ENCODE measurements around the gene ZBTB1. TPM values are rescaled to one million over a fixed set of nuclear protein-coding genes. Genes with fewer than 3 reads are reported as not detected.
A peak's percentile ranks its signal among the peaks of the same experiment; 100 is the strongest.

ZBTB1 gene
- total RNA-seq, 1 experiment from 2014 or later = 26.5 TPM

DNA sequence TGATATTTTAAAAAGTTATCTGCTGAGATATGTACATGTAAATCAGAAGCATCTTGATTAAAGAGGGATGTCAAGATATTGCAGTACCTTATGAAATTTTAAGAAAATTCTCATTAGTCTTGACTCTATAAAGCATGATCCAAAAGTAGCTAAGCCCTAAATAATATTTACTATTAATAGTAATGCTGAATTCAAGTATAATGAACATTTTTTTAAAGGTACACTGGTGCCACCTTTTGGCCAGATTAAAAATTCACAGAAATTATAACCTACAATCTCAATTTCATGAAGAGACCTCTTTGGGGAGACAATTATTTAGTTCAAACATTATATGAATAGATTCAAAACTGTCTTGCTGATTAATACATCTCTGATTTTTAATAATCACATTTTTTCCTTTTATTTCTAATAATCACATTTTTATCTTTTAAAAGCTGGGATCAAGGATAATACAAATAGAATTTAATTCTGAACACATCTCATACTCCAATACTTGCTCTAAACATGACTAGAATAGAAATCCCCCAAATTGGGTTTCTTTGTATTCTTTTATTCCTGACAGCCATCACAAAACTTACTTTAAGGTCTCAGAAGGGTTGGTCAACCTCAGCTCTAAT lies 25.8 kb upstream of the ZBTB1 start:
- Mint-ChIP-seq H3K27ac (ENCODE audit: low read depth, unreplicated experiment) (no peak overlapping the region), H3K27me3 (ENCODE audit: insufficient read depth, unreplicated experiment) (no peaks in the 10 kb centered on the region), H3K4me3 (ENCODE audit: unreplicated experiment) (no peak overlapping the region), H3K4me1 (ENCODE audit: insufficient read depth, unreplicated experiment) (peaks cover 6% of the 10 kb centered on the region), H3K36me3 (ENCODE audit: insufficient read depth, unreplicated experiment) (peaks cover 27% of the 10 kb centered on the region), H3K9me3 (ENCODE audit: unreplicated experiment) (no peaks in the 10 kb centered on the region)
- peak; percentile 40 for DNase-seq (ENCODE audit: unreplicated experiment)
- TF ChIP-seq, protein P1, sequence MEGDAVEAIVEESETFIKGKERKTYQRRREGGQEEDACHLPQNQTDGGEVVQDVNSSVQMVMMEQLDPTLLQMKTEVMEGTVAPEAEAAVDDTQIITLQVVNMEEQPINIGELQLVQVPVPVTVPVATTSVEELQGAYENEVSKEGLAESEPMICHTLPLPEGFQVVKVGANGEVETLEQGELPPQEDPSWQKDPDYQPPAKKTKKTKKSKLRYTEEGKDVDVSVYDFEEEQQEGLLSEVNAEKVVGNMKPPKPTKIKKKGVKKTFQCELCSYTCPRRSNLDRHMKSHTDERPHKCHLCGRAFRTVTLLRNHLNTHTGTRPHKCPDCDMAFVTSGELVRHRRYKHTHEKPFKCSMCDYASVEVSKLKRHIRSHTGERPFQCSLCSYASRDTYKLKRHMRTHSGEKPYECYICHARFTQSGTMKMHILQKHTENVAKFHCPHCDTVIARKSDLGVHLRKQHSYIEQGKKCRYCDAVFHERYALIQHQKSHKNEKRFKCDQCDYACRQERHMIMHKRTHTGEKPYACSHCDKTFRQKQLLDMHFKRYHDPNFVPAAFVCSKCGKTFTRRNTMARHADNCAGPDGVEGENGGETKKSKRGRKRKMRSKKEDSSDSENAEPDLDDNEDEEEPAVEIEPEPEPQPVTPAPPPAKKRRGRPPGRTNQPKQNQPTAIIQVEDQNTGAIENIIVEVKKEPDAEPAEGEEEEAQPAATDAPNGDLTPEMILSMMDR (IDR thresholded peaks at IDR 0.05; ENCODE audit: unreplicated experiment) = peak; percentile 35
- BruUV-seq (replicated peaks) = no TSS peak
- CTCF ChIA-PET = interaction anchor here (0.8 to 3.2 kb wide), 16 partner anchors 11 to 447 kb away, joined by 3 to 30 read pairs (median 4); no protein-coding TSS in a partner anchor
- POLR2A ChIA-PET = interaction anchor here (1.0 to 1.5 kb wide), 4 partner anchors 15 to 32 kb away, joined by 3 to 4 read pairs (median 3); no protein-coding TSS in a partner anchor
- intact Hi-C loops (cut with micrococcal nuclease) = loop anchor here (1.0 kb wide), 1 partner anchor 134 kb away; no protein-coding TSS in a partner anchor

DNA sequence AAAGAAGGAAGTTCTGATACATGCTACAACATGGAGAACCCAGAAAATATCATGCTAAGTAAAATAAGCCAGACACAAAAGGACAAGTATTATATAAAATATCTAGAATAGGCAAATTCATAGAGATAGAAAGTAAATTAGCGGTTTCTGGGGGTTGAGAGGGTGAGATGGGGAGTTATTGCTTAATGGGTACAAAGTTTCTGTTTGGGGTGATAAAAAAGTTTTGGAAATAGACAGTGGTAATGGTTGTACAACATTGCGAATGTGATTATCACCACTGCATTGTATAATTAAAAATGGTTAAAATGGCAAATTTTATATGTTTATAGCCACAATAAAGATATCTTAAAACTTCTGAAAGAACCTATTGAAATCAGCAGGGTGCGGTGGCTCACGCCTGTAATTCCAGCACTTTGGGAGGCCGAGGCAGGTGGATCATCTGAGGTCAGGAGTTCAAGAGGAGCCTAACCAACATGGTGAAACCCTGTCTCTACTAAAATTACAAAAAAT lies 15.9 kb upstream of the ZBTB1 start:
- CTCF ChIA-PET = interaction anchor here (1.1 to 1.4 kb wide), 4 partner anchors 9 to 23 kb away, joined by 3 to 7 read pairs (median 4); no protein-coding TSS in a partner anchor
- intact Hi-C loops (cut with micrococcal nuclease) = no loop called here
- POLR2A ChIA-PET = interaction anchor here (5.9 kb wide), 1 partner anchor 13 kb away, joined by 36 read pairs; the partner anchor contains the start of gene ZBTB25
- no peaks in the 10 kb centered on the region for H3K9me3 Mint-ChIP-seq (ENCODE audit: unreplicated experiment)
- H3K36me3 Mint-ChIP-seq (ENCODE audit: insufficient read depth, unreplicated experiment) = peaks cover 59% of the 10 kb centered on the region
- no peaks in the 10 kb centered on the region for H3K4me1 Mint-ChIP-seq (ENCODE audit: insufficient read depth, unreplicated experiment)
- DNase-seq (ENCODE audit: unreplicated experiment) = no peak
- TF ChIP-seq, protein P1 (IDR thresholded peaks at IDR 0.05; ENCODE audit: unreplicated experiment) = no peak
- no peak overlapping the region for H3K27ac Mint-ChIP-seq (ENCODE audit: low read depth, unreplicated experiment)
- no TSS peak for BruUV-seq (replicated peaks)
- H3K4me3 Mint-ChIP-seq (ENCODE audit: unreplicated experiment) = no peak overlapping the region
- no peaks in the 10 kb centered on the region for H3K27me3 Mint-ChIP-seq (ENCODE audit: insufficient read depth, unreplicated experiment)

DNA sequence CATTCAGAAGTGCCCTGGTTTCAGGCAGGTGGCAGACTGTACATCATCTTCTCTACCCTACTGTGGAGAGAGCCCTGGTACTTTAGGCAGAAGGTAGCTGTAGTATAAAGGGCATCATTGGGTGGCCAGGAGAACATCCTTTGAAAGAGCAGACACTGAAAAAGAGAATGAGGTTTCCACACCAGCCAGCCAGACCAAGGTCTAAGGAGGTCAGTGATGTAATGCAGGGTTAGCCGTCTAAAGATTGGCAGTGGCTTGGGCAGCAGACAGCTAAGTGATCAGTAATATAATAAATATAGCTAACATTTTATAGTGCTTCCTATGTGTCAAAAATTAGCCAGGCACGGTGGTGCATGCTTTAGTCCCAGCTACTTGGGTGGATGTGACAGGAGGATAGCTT lies 12.9 kb upstream of the ZBTB1 start:
- no peaks in the 10 kb centered on the region for H3K4me1 Mint-ChIP-seq (ENCODE audit: insufficient read depth, unreplicated experiment)
- DNase-seq (ENCODE audit: unreplicated experiment) = no peak
- no peaks in the 10 kb centered on the region for H3K27me3 Mint-ChIP-seq (ENCODE audit: insufficient read depth, unreplicated experiment)
- no TSS peak for BruUV-seq (replicated peaks)
- CTCF ChIA-PET = interaction anchor here (0.6 to 2.7 kb wide), 6 partner anchors 9 to 291 kb away, joined by 3 to 12 read pairs (median 4); no protein-coding TSS in a partner anchor
- H3K4me3 Mint-ChIP-seq (ENCODE audit: unreplicated experiment) = no peak overlapping the region
- H3K9me3 Mint-ChIP-seq (ENCODE audit: unreplicated experiment) = no peaks in the 10 kb centered on the region
- intact Hi-C loops (cut with micrococcal nuclease) = no loop called here
- TF ChIP-seq, protein P1 (IDR thresholded peaks at IDR 0.05; ENCODE audit: unreplicated experiment) = no peak
- H3K36me3 Mint-ChIP-seq (ENCODE audit: insufficient read depth, unreplicated experiment) = peaks cover 46% of the 10 kb centered on the region
- POLR2A ChIA-PET = interaction anchor here (5.9 kb wide), 1 partner anchor 10 kb away, joined by 36 read pairs; the partner anchor contains the start of gene ZBTB25
- no peak overlapping the region for H3K27ac Mint-ChIP-seq (ENCODE audit: low read depth, unreplicated experiment)

DNA sequence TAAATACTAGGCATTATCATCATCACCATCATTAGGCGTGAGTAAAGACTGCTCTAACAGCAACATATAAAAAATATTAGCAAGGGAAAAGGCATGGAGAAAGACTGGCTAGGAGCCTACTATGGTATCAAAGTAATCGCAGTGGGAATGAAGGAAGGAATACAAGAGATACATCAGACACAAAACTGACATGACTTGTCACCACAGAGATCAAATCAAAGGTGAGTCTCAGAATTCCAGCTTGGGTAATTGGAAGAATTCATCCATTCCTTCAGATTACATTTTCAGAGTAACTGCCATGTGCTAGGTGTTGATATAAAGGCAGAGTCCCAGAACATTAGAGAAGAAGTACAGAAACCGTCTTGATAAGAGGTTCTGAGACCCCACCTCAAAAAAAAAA lies 11.1 kb upstream of the ZBTB1 start:
- Mint-ChIP-seq H3K27me3 (ENCODE audit: insufficient read depth, unreplicated experiment) (no peaks in the 10 kb centered on the region), H3K36me3 (ENCODE audit: insufficient read depth, unreplicated experiment) (peaks cover 34% of the 10 kb centered on the region), H3K9me3 (ENCODE audit: unreplicated experiment) (no peaks in the 10 kb centered on the region), H3K27ac (ENCODE audit: low read depth, unreplicated experiment) (peak overlapping the region; percentile 10), H3K4me3 (ENCODE audit: unreplicated experiment) (no peak overlapping the region), H3K4me1 (ENCODE audit: insufficient read depth, unreplicated experiment) (no peaks in the 10 kb centered on the region)
- TF ChIP-seq, protein P1 (IDR thresholded peaks at IDR 0.05; ENCODE audit: unreplicated experiment) = no peak
- no TSS peak for BruUV-seq (replicated peaks)
- intact Hi-C loops (cut with micrococcal nuclease) = no loop called here
- ChIA-PET CTCF (interaction anchor here (1.0 to 1.1 kb wide), 2 partner anchors 10 to 181 kb away, joined by 3 read pairs; no protein-coding TSS in a partner anchor), POLR2A (interaction anchor here (0.7 to 2.0 kb wide), 3 partner anchors 11 to 29 kb away, joined by 3 to 9 read pairs (median 4); partner anchors contain the start of gene ZBTB1)
- no peak for DNase-seq (ENCODE audit: unreplicated experiment)
